GM18907 (cell line): ENCODE results near the gene AMIGO2.
"Not testable (repeated sequence)": the region's sequence is repeated elsewhere in the genome, so short reads cannot be mapped to it uniquely, and the experiment has no call there.

Experiments used
- ATAC-seq: cut with Tn5 transposase; IDR thresholded peaks from one replicate; pipeline ENCODE4 v1.9.1; 2021; ENCODE audit warnings: mild to moderate bottlenecking, moderate library complexity; ENCODE audit not compliant: unreplicated experiment

Gene AMIGO2

GRCh38 chr12:47079468-47079980, at the start of gene AMIGO2, which contains the start of gene PCED1B:
Gene AMIGO2, minus strand, starts transcription at chr12:47079959. Its CDS starts 957 bp downstream, at chr12:47079002.
Gene PCED1B, plus strand, starts transcription at chr12:47079621. Its CDS starts 155,443 bp downstream, at chr12:47235064.
- ATAC-seq: peak; percentile 75

- ATAC-seq: no peak
These were observed 46.5 kb upstream of the AMIGO2 start for GRCh38 chr12:47126246-47126645.

GRCh38 chr12:47124451-47124850, 44.7 kb upstream of the AMIGO2 start:
- no peak for ATAC-seq

- ATAC-seq: no peak
These were observed 44.0 kb upstream of the AMIGO2 start for GRCh38 chr12:47123730-47124129.

GRCh38 chr12:47122602-47123001, 42.8 kb upstream of the AMIGO2 start:
- no peak for ATAC-seq

GRCh38 chr12:47121146-47121545, 41.4 kb upstream of the AMIGO2 start:
- ATAC-seq: no peak

- ATAC-seq: no peak
These were observed 41.0 kb upstream of the AMIGO2 start for GRCh38 chr12:47120736-47121135.

- ATAC-seq: not testable (repeated sequence)
These were observed 37.5 kb upstream of the AMIGO2 start for GRCh38 chr12:47117305-47117704.

- ATAC-seq: no peak
These were observed 34.7 kb upstream of the AMIGO2 start for GRCh38 chr12:47114481-47114892.

- ATAC-seq: no peak
These were observed 32.9 kb upstream of the AMIGO2 start for GRCh38 chr12:47112679-47113078.

- ATAC-seq: no peak
These were observed 32.1 kb upstream of the AMIGO2 start for GRCh38 chr12:47111854-47112253.

GRCh38 chr12:47111392-47111778, 31.6 kb upstream of the AMIGO2 start:
- no peak for ATAC-seq

- no peak for ATAC-seq
These were observed 31.1 kb upstream of the AMIGO2 start for GRCh38 chr12:47110718-47111391.

GRCh38 chr12:47110011-47110541, 30.3 kb upstream of the AMIGO2 start:
- ATAC-seq: no peak

GRCh38 chr12:47107926-47108325, 28.2 kb upstream of the AMIGO2 start:
- no peak for ATAC-seq

- ATAC-seq: no peak
These were observed 27.7 kb upstream of the AMIGO2 start for GRCh38 chr12:47107446-47107845.

GRCh38 chr12:47105914-47106674, 26.3 kb upstream of the AMIGO2 start:
- no peak for ATAC-seq

GRCh38 chr12:47102845-47103651, 23.3 kb upstream of the AMIGO2 start:
- no peak for ATAC-seq

GRCh38 chr12:47102406-47102805, 22.6 kb upstream of the AMIGO2 start:
- ATAC-seq: no peak

GRCh38 chr12:47100160-47100559, 20.4 kb upstream of the AMIGO2 start:
- ATAC-seq: no peak

GRCh38 chr12:47099610-47100009, 19.9 kb upstream of the AMIGO2 start:
- ATAC-seq: no peak
